ENCODE measurements around the gene CBX5.

The CBX5 gene

GRCh38 chr12:54222609-54223008 lies 57.3 kb downstream of the CBX5 start:
- DNase-seq (ENCODE audit: low read depth in 2 of 2): no peak

GRCh38 chr12:54221402-54221984 lies 58.4 kb downstream of the CBX5 start:
- DNase-seq (ENCODE audit: low read depth in 2 of 2): no peak

- DNase-seq (ENCODE audit: low read depth in 2 of 2): no peak
Measured at GRCh38 chr12:54220567-54220966, 59.4 kb downstream of the CBX5 start.

GRCh38 chr12:54220092-54220557 lies 59.8 kb downstream of the CBX5 start:
- DNase-seq (ENCODE audit: low read depth in 2 of 2): peak in 1 of 2 donors; percentile 46

- DNase-seq (ENCODE audit: low read depth in 2 of 2): no peak
Measured at GRCh38 chr12:54217774-54218241, 62.1 kb downstream of the CBX5 start.

GRCh38 chr12:54216797-54217661 lies 62.9 kb downstream of the CBX5 start:
- peak; percentile 53 to 65 for DNase-seq (ENCODE audit: low read depth in 2 of 2)

- no peak for DNase-seq (ENCODE audit: low read depth in 2 of 2)
Measured at GRCh38 chr12:54215989-54216796, 63.7 kb downstream of the CBX5 start.

- peak; percentile 83 to 84 for DNase-seq (ENCODE audit: low read depth in 2 of 2)
Measured at GRCh38 chr12:54214553-54215406, 65.1 kb downstream of the CBX5 start.

- no peak for DNase-seq (ENCODE audit: low read depth in 2 of 2)
Measured at GRCh38 chr12:54213079-54213478, 66.8 kb downstream of the CBX5 start.

GRCh38 chr12:54211920-54212319 lies 68.0 kb downstream of the CBX5 start:
- DNase-seq (ENCODE audit: low read depth in 2 of 2): no peak

GRCh38 chr12:54210400-54210790 lies 69.5 kb downstream of the CBX5 start:
- DNase-seq (ENCODE audit: low read depth in 2 of 2): no peak

- DNase-seq (ENCODE audit: low read depth in 2 of 2): no peak
Measured at GRCh38 chr12:54208591-54208990, 71.3 kb downstream of the CBX5 start.

- DNase-seq (ENCODE audit: low read depth in 2 of 2): peak; percentile 53 to 59
Measured at GRCh38 chr12:54207539-54208294, 72.2 kb downstream of the CBX5 start.

GRCh38 chr12:54206791-54207190 lies 73.1 kb downstream of the CBX5 start:
- DNase-seq (ENCODE audit: low read depth in 2 of 2): no peak

GRCh38 chr12:54204316-54204715 lies 75.6 kb downstream of the CBX5 start:
- no peak for DNase-seq (ENCODE audit: low read depth in 2 of 2)

GRCh38 chr12:54201001-54201794 lies 78.7 kb downstream of the CBX5 start:
- DNase-seq (ENCODE audit: low read depth in 2 of 2): peak in 1 of 2 donors; percentile 34

- DNase-seq (ENCODE audit: low read depth in 2 of 2): no peak
Measured at GRCh38 chr12:54200412-54200811, 79.5 kb downstream of the CBX5 start.

- no peak for DNase-seq (ENCODE audit: low read depth in 2 of 2)
Measured at GRCh38 chr12:54199917-54200316, 80.0 kb downstream of the CBX5 start.

GRCh38 chr12:54199034-54199433 lies 80.9 kb downstream of the CBX5 start:
- DNase-seq (ENCODE audit: low read depth in 2 of 2): no peak

Data from stimulated activated CD8-positive, alpha-beta memory T cell treated with anti-CD3 and anti-CD28 coated beads, Interleukin-15, amount 100 ng/mL, for 48 hours (primary cell).